ENCODE data around the gene TEX48.
A peak's percentile ranks its signal among the peaks of the same experiment; 100 is the strongest.

TEX48 gene

DNA sequence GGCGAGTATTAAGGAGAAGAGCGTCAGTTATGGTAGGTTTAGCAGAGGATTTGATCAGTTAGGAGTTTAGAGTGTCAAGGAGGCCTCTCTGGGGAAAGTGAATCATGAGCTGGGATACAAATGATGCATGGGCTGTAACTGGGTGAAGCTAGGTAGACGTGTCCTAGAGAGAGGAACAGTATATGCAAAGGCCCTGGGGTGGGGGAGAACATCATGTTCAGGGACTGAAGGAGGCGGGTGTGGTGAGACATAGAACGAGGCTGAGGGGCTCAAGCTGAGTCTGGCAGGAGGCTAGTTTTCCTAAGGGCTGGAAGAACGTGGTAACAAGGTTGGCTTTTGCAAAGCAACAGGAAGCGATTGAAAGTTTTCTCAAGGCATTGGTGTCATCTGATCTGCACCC lies 60.4 kb downstream of the TEX48 start:
- TF ChIP-seq ZFX (IDR thresholded peaks at IDR 0.05): no peak
- TF ChIP-seq, protein P1, sequence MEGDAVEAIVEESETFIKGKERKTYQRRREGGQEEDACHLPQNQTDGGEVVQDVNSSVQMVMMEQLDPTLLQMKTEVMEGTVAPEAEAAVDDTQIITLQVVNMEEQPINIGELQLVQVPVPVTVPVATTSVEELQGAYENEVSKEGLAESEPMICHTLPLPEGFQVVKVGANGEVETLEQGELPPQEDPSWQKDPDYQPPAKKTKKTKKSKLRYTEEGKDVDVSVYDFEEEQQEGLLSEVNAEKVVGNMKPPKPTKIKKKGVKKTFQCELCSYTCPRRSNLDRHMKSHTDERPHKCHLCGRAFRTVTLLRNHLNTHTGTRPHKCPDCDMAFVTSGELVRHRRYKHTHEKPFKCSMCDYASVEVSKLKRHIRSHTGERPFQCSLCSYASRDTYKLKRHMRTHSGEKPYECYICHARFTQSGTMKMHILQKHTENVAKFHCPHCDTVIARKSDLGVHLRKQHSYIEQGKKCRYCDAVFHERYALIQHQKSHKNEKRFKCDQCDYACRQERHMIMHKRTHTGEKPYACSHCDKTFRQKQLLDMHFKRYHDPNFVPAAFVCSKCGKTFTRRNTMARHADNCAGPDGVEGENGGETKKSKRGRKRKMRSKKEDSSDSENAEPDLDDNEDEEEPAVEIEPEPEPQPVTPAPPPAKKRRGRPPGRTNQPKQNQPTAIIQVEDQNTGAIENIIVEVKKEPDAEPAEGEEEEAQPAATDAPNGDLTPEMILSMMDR (conservative IDR thresholded peaks at IDR 0.05): no peak
- H3K27ac ChIP-seq: peak overlapping the region; percentile 33

DNA sequence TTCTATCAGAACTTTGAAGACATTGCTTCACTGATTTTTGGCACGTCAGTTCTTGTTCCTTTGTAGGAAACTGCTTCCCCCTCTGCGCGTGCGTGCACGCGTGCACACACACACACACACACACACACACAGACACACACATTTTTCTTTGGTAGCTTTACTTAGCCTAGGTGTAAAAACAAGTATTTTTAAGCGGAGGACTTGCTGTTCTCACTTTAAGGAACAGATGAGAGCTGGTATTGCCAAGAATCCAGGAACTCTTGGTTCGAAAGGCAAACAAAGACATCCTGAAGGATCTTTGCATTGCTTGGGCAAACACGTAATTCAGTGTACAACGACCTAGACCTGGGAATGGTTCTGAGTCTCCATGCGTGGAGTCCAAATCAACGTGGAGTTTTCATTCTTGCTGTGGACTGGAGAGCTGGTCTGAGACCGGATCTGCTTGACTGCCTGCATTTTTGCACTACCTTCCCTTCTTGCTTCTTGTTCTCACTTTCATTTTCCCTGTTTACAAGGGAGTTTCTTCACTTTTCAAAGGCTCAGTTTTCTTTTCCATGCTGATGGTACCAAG lies 62.7 kb downstream of the TEX48 start:
- peak overlapping the region; percentile 98 for H3K27ac ChIP-seq

DNA sequence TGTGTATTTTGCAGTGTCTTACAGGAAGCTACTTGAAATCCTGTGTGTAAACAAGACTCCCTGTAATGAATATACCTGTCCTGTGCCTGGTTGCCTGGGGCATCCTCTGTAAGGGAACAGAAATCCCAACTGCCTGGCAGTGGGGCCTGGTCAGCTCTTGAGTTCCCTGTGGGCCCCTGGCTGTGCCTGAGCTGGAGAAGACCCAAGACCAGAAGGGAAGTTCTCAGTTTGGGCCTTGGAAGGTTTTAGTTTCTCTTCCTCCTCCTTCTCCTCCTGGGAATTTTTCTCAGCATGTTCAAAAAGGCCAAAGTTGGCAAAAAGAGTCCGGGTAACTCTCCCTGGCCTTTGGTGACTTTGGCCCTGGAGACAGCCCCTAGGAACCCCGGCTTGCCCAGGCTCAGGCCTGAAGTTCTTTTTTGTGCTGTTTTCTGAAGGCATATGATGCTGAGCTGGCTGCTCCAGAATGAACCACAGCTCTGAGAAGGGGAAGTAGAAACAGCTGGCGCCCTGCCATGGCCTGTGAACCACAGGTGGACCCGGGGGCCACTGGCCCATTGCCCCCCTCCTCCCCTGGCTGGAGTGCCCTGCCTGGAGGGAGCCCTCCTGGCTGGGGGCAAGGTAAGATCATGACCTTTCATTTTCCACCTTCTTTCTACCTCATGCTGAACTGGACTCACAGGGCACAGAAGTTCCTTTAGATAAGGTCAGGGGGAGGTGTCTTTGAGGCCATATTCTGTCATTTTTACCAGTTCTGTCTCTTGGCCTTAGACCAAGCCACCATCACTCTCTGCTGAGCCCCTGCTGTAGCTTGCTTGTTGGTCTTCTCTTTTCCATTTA lies 65.1 kb downstream of the TEX48 start:
- TF ChIP-seq, protein P1 (conservative IDR thresholded peaks at IDR 0.05): no peak
- peak; percentile 25; the same call in 1 of the 2 replicates for TF ChIP-seq ZFX (IDR thresholded peaks at IDR 0.05)
- peak overlapping the region; percentile 98 for H3K27ac ChIP-seq

More for the DNA sequence above, 62.7 kb downstream of the TEX48 start:
- TF ChIP-seq, protein P1 (conservative IDR thresholded peaks at IDR 0.05): no peak
- no peak for TF ChIP-seq ZFX (IDR thresholded peaks at IDR 0.05)
